ENCODE data around the gene YWHAG.
"Not testable (repeated sequence)": the region's sequence is repeated elsewhere in the genome, so short reads cannot be mapped to it uniquely, and the experiment has no call there.

GRCh38 chr7:76308874-76309273 is 49.9 kb downstream of the YWHAG start:
- TF ChIP-seq EZH2 (IDR thresholded peaks at IDR 0.05); POLR2AphosphoS5 (IDR thresholded peaks at IDR 0.05; ENCODE audit: borderline replicate concordance, low read depth, low read length); FOXP2 (optimal IDR thresholded peaks at IDR 0.05; ENCODE audit: control extremely low read depth, extremely low read length, insufficient read depth): not testable (repeated sequence)

Measured in SK-N-MC (cell line).